NB4 (cell line): Measurements from ENCODE around the gene PPM1B.

Experiments used
- POLR2A ChIP-seq: IDR thresholded peaks from 2 replicates; pipeline ENCODE4 v1.6.1; 2011; ENCODE audit warnings: mild to moderate bottlenecking; ENCODE audit not compliant: insufficient read length; ENCODE audit errors: extremely low read depth
- TF ChIP-seq, protein P1 (sequence below): IDR thresholded peaks from one replicate; pipeline ENCODE4 v1.5.1; 2012; ENCODE audit warnings: low read depth, low read length
- TF ChIP-seq, protein P2 (sequence below): IDR thresholded peaks from 2 replicates; pipeline ENCODE4 v1.6.1; 2011; ENCODE audit warnings: low read depth, low read length

DNA sequence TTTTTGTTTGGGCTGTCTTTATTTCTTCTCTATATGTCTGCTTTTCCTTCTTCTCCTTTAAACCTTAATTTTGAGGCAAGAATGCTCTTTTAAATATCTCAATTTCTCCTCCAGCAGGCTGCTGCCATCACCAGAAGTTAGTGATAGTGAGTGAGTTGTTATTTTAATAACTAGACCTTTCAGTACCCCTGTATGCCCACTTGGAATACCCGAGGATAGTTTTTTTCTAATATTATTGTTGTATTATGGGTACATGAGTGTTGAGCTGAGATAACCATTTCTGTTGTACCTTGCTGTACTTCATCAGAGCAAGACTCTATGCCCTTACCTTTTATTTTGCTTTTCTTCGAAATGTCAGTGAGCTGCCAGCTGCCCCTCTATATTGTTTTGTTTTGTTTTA, 50.1 kb downstream of the PPM1B start:
- no peak for TF ChIP-seq POLR2A
- TF ChIP-seq, protein P1, sequence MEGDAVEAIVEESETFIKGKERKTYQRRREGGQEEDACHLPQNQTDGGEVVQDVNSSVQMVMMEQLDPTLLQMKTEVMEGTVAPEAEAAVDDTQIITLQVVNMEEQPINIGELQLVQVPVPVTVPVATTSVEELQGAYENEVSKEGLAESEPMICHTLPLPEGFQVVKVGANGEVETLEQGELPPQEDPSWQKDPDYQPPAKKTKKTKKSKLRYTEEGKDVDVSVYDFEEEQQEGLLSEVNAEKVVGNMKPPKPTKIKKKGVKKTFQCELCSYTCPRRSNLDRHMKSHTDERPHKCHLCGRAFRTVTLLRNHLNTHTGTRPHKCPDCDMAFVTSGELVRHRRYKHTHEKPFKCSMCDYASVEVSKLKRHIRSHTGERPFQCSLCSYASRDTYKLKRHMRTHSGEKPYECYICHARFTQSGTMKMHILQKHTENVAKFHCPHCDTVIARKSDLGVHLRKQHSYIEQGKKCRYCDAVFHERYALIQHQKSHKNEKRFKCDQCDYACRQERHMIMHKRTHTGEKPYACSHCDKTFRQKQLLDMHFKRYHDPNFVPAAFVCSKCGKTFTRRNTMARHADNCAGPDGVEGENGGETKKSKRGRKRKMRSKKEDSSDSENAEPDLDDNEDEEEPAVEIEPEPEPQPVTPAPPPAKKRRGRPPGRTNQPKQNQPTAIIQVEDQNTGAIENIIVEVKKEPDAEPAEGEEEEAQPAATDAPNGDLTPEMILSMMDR: no peak
- TF ChIP-seq, protein P2, sequence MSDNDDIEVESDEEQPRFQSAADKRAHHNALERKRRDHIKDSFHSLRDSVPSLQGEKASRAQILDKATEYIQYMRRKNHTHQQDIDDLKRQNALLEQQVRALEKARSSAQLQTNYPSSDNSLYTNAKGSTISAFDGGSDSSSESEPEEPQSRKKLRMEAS: no peak
